ENCODE results near the gene CREB3L2. TPM values are rescaled to one million over a fixed set of nuclear protein-coding genes. Genes with fewer than 3 reads are reported as not detected.

The CREB3L2 gene
- total RNA-seq, 4 donors from 2014 or later: 7.9 to 19.1 (median 11.7) TPM

DNA sequence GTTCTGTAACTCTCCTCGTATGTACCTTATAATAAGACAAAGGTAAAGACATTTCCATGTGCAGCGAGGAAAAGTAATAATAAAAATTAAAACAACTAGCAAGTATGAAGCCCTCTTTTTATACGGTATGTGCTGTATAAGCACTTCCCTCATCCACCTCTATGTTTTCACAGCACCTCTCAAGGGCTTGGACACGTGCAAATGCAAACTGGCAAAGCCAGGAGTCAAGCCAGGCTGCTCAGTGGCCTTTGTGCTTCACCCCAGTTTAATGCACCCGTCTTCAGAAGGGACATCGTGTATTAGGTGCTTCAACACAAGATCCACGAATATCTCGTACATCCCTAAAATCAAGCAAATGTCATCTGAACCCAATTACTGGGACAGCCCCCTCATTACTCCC is 153.8 kb downstream of the CREB3L2 start:
- no peak for TF ChIP-seq CTCF (IDR thresholded peaks at IDR 0.05)
- H3K4me3 ChIP-seq (ENCODE audit: low read depth, poor library complexity, severe bottlenecking): no peak overlapping the region
- WGBS, 2 donors: 72 to 74% methylated on average over 8 of the region's 8 CpGs
- intact Hi-C loops (cut with DNase I; ENCODE audit: low total_unique reads): no loop called here
- no peak for DNase-seq (ENCODE audit: low spot score in 2 of 2)

- DNase-seq (ENCODE audit: low spot score in 2 of 2): no peak
- 29 to 33% methylated on average over 18 of the region's 18 CpGs for WGBS, 2 donors
Observed at GRCh38 chr7:137847568-137848050, 154.3 kb downstream of the CREB3L2 start.

DNA sequence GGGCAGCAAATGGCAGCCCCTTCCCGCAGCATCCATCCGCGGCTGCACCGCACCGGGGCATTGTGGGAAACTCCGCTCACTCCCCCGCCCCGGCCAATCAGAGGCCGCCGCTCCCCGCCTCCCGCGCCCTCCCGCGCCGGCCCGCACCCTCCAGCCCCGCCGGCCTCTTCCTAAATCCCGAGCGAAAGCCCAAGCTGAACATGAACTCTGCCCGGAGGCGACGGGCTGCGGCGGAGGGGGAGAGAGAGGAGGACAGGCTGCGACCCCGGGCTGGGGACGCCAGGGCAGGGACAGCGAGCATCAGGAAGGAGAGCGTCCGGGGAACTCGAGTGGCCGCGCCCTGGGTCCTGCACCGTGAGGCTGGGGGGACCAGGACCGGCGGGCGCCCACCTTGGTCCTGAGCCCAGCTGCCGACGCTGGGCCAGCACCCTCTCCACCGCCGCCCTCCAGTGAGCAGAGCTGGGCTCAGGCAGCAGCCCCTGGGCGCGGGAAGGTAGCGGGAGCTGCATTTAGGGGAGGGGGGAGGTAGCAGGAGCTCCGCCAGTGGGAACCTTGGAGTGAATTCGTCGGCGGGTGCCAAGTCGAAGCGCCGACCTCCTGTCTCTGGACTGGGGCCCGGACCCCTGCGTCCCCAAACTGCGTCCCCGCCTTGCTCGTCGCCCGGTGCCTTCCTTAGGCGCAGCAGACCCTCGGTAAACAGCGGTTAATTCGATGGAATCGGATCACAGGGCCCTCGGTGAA is 154.9 kb downstream of the CREB3L2 start, which contains the start of gene DGKI:
TSS of gene DGKI (minus strand) at position 148 of the 741 bp plus-strand sequence.
- WGBS, 2 donors: 2 to 4% methylated on average over 36 to 64 of the region's 66 CpGs
- DNase-seq (ENCODE audit: low spot score in 2 of 2): peak in 1 of 2 donors; percentile 86
- TF ChIP-seq CTCF (IDR thresholded peaks at IDR 0.05): no peak
- intact Hi-C loops (cut with DNase I; ENCODE audit: low total_unique reads): no loop called here
- H3K4me3 ChIP-seq (ENCODE audit: low read depth, poor library complexity, severe bottlenecking): no peak within 1 kb of the TSS

More at GRCh38 chr7:137847568-137848050, 154.3 kb downstream of the CREB3L2 start:
- no peak overlapping the region for H3K4me3 ChIP-seq (ENCODE audit: low read depth, poor library complexity, severe bottlenecking)
- TF ChIP-seq CTCF (IDR thresholded peaks at IDR 0.05) (no peak), POLR2A (IDR thresholded peaks at IDR 0.05) (no peak)
- intact Hi-C loops (cut with DNase I; ENCODE audit: low total_unique reads): no loop called here

GRCh38 chr7:137846549-137846826 is 155.4 kb downstream of the CREB3L2 start:
- no peak overlapping the region for H3K4me3 ChIP-seq (ENCODE audit: low read depth, poor library complexity, severe bottlenecking)
- intact Hi-C loops (cut with DNase I; ENCODE audit: low total_unique reads): no loop called here
- DNase-seq (ENCODE audit: low spot score in 2 of 2): no peak
- WGBS, 2 donors: 0% methylated on average over 38 to 39 of the region's 47 CpGs
- TF ChIP-seq POLR2A (IDR thresholded peaks at IDR 0.05): no peak
- no peak for TF ChIP-seq CTCF (IDR thresholded peaks at IDR 0.05)

DNA sequence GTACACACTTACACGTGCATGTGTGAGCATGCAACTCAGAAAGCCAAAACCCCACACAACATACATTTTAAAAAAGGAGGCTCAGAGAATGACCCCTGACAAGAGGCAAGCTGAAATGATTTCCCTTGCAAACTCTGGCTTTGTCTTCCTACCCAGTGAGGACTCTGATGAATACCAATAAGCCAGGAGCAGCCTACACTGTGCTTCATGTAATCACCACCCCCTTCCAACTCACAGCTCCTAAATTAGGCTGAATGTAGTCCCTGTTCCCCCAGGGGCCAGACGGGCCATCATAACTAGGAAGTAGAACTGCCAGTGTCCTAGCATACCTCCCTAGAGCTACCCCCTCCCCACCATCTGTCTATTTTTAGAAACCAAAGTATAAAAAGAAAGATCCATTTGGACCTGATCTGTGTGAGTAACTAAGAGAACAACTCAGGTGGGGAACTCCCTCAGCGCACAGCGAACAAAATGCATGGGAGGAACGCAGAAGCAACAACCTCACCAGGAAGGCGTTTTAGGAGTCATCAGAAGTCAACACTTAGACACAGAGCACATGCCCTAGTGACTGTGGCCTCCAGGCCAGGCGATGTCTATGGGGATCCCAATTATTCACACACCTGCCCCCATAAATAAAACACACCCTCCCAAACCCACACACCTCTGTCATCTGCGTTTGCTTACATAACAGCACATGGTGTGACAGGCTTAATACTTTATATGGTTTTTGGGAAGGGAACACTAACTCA is 157.0 kb downstream of the CREB3L2 start:
- no peak for TF ChIP-seq CTCF (IDR thresholded peaks at IDR 0.05)
- TF ChIP-seq POLR2A (IDR thresholded peaks at IDR 0.05): no peak
- no peak for DNase-seq (ENCODE audit: low spot score in 2 of 2)
- H3K4me3 ChIP-seq (ENCODE audit: low read depth, poor library complexity, severe bottlenecking): no peak overlapping the region
- intact Hi-C loops (cut with DNase I; ENCODE audit: low total_unique reads): no loop called here
- WGBS, 2 donors: 77 to 80% methylated on average over 8 of the region's 8 CpGs

Data from lower leg skin (tissue), 4 donors.